SH-SY5Y (cell line): Measurements from ENCODE around the gene LCAT.

ENCODE experiments used
- GATA2 ChIP-seq: IDR thresholded peaks from 2 replicates; pipeline ENCODE4 v1.6.1; 2011; ENCODE audit warnings: mild to moderate bottlenecking, low read depth, low read length
- GATA3 ChIP-seq: IDR thresholded peaks from 2 replicates; pipeline ENCODE4 v1.6.1; 2011; ENCODE audit warnings: low read depth, mild to moderate bottlenecking, low read length, moderate library complexity

DNA sequence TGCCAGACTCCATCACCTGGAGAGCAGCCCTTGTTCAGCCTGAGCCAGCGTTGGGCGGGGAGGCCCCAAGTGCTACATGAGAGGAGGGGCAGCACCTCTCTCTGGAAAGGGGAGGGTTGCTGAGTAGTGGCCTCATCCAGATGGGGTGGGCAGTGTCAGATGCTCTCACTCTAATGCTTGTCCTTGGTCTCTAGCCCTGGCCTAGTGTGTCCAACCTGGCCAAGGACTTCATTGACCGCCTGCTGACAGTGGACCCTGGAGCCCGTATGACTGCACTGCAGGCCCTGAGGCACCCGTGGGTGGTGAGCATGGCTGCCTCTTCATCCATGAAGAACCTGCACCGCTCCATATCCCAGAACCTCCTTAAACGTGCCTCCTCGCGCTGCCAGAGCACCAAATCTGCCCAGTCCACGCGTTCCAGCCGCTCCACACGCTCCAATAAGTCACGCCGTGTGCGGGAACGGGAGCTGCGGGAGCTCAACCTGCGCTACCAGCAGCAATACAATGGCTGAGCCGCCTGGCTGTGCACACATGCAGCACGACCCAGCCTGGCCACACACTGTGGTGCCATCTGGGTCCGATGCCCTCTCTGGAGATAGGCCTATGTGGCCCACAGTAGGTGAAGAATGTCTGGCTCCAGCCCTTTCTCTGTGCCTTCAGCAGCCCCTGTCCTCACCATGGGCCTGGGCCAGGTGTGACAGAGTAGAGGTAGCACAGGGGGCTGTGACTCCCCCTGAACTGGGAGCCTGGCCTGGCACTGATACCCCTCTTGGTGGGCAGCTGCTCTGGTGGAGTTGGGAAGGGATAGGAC lies 16.6 kb downstream of the LCAT start:
- TF ChIP-seq GATA3, result no peak
- no peak for TF ChIP-seq GATA2
